Thyroid gland (tissue), 4 donors: ENCODE measurements around the gene GPR55. TPM values are rescaled to one million over a fixed set of nuclear protein-coding genes. Genes with fewer than 3 reads are reported as not detected.

ENCODE experiments used
- DNase-seq, 2 donors: peaks; one replicate each; pipeline ENCODE4 v3.0.0-alpha.2; 2019
- H3K27ac ChIP-seq, 3 donors: fragments of 200-600 bp; sonication (generic); 1 replicate in 2 of 3; 2 replicates in 1 of 3; pipeline ENCODE4 v1.5.1; 2016 to 2019; ENCODE audit warnings: mild to moderate bottlenecking in 1 of 3, moderate library complexity in 1 of 3
- H3K27me3 ChIP-seq: fragments of 200-600 bp; sonication (generic); one replicate; pipeline ENCODE4 v1.5.1; 2019
- H3K36me3 ChIP-seq, 2 donors: fragments of 200-600 bp; sonication (generic); one replicate each; pipeline ENCODE4 v1.5.1; 2016 to 2019
- H3K4me1 ChIP-seq, 2 donors: fragments of 200-600 bp; sonication (generic); one replicate each; pipeline ENCODE4 v1.5.1; 2017 to 2019
- H3K4me3 ChIP-seq, 3 donors: fragments of 200-600 bp; sonication (generic); replicated peaks in 1 of 3; 1 replicate in 2 of 3; 2 replicates in 1 of 3; pipeline ENCODE4 v1.5.1; 2016; ENCODE audit warnings: mild to moderate bottlenecking in 1 of 3
- H3K9me3 ChIP-seq: fragments of 200-600 bp; sonication (generic); one replicate; pipeline ENCODE4 v1.5.1; 2017
- POLR2A ChIP-seq, 2 donors: fragments of 450-650 bp; IDR thresholded peaks; one replicate each; pipeline ENCODE4 v1.6.1; 2017; ENCODE audit warnings: antibody characterized with exemption in 2 of 2, mild to moderate bottlenecking in 2 of 2, moderate library complexity in 1 of 2
- WGBS, 2 donors: methylation state at CpG; one replicate each; pipeline ENCODE4 v1.1.5; 2017; 5-methylcytosine and 5-hydroxymethylcytosine counted together
- intact Hi-C: fragments of 100-400 bp; cut with DNase I; formaldehyde crosslinking; loops from one replicate; pipeline ENCODE4 v1.15.1; 2023
- total RNA-seq, 4 donors: library from RNA; depleted of rRNA; stranded (reverse); fragments of >200 nt; gene quantifications; one replicate each; pipeline ENCODE4 v1.2.3, GENCODE V29; 2016
- TF ChIP-seq, protein P1 (sequence below), 6 experiments: fragments of 200-600 bp in 3 of 6; fragments of 450-650 bp in 3 of 6; sonication (generic) in 3 of 6; IDR thresholded peaks; one replicate each; pipeline ENCODE4 v1.5.1; 2016 to 2019; ENCODE audit warnings: antibody characterized with exemption in 6 of 6, mild to moderate bottlenecking in 2 of 6, inconsistent platforms in 1 of 6, moderate library complexity in 1 of 6

GPR55 gene
- total RNA-seq, 4 donors from 2014 or later, result 0.11 TPM; not detected in 3

DNA sequence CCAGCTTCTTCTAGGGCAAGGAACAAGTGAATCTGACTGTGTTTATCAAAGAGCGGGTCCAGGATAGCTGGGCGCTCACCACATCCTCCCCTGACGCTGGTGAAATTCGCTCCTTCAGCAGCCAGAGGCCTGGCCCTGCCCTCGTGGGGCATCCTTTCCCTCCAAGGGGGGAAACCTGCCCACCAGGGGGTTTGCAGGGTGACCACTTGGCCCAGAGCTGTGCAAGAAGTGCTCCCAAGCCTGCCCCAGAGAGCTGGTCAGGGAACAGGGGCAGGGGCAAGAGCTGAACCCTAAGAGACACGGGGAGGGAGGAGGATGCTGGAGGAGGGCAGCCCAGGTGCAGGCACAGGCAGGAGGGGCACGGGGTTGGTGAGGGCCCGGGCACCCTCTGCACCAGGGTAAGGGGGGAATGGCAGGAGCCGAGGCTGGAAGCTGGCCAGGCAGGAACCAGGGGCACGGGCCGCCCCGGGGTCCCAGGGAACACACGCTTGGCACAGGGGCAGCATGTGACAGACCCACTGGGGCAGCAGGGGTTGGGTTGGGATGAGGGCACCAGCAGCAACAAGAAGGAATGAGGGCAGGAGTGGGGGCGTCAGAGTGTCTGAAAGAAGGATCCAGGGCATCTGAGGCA is 2.8 kb upstream of the GPR55 start:
- no peak for TF ChIP-seq POLR2A (IDR thresholded peaks at IDR 0.05)
- TF ChIP-seq, protein P1, sequence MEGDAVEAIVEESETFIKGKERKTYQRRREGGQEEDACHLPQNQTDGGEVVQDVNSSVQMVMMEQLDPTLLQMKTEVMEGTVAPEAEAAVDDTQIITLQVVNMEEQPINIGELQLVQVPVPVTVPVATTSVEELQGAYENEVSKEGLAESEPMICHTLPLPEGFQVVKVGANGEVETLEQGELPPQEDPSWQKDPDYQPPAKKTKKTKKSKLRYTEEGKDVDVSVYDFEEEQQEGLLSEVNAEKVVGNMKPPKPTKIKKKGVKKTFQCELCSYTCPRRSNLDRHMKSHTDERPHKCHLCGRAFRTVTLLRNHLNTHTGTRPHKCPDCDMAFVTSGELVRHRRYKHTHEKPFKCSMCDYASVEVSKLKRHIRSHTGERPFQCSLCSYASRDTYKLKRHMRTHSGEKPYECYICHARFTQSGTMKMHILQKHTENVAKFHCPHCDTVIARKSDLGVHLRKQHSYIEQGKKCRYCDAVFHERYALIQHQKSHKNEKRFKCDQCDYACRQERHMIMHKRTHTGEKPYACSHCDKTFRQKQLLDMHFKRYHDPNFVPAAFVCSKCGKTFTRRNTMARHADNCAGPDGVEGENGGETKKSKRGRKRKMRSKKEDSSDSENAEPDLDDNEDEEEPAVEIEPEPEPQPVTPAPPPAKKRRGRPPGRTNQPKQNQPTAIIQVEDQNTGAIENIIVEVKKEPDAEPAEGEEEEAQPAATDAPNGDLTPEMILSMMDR (IDR thresholded peaks at IDR 0.05), result no peak
- Histone ChIP-seq H3K27ac (no peak overlapping the region), H3K4me1 (no peaks in the 10 kb centered on the region), H3K9me3 (no peaks in the 10 kb centered on the region), H3K36me3 (no peaks in the 10 kb centered on the region), H3K27me3 (no peaks in the 10 kb centered on the region), H3K4me3 (no peak overlapping the region)
- DNase-seq, result no peak
- intact Hi-C loops, result no loop called here
- WGBS, 2 donors, result 85 to 90% methylated on average over 8 to 14 of the region's 14 CpGs

DNA sequence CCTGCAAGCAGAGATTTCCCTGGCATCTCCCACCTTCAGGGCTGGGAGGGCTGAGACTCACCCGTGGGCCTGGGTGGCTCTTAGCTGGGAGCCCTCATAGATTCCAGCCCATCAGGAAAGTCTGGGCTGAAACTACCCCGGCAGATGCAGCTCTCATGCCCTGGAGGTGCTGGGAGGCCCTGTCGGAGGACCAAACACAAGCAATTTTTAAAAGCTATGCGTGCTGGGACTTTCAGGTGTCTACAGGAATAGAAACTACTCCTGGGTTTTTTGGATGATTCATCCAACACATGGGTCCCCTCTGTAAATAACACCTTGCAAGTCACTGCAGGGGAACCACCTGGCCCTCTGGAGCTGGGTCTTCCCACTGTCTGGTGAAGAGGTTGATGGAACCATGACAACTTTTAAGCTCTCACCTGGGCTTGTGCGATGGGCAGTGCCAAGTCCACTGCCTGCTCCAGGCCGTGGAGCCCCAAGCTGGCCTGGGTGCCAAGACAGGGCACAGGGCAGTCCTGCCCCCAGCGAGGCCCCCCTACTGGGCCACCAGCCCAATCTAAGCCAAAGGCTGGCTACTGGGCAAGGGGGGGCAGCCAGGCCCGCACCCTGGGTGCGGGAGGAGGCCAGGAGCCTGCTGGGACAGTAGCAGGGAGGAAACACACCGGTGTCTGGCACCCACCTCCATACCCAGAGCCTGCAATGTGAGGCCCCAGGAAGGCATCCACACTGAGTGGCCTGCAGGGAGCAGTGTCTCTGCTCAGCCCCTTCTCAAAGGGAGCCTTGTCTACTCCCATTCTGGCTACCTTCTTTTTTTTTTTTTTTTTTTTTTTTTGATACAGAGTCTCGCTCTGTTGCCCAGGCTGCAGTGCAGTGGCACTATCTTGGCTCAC is 1.1 kb upstream of the GPR55 start:
- H3K9me3 ChIP-seq, result no peaks in the 10 kb centered on the region
- no peaks in the 10 kb centered on the region for H3K27me3 ChIP-seq
- no peaks in the 10 kb centered on the region for H3K36me3 ChIP-seq
- no peak for DNase-seq
- H3K4me1 ChIP-seq, result no peaks in the 10 kb centered on the region
- H3K27ac ChIP-seq, result no peak overlapping the region
- intact Hi-C loops, result no loop called here
- H3K4me3 ChIP-seq, result no peak overlapping the region
- 86 to 90% methylated on average over 7 to 11 of the region's 11 CpGs for WGBS, 2 donors
- TF ChIP-seq POLR2A (IDR thresholded peaks at IDR 0.05), result no peak
- TF ChIP-seq, protein P1 (IDR thresholded peaks at IDR 0.05), result no peak

DNA sequence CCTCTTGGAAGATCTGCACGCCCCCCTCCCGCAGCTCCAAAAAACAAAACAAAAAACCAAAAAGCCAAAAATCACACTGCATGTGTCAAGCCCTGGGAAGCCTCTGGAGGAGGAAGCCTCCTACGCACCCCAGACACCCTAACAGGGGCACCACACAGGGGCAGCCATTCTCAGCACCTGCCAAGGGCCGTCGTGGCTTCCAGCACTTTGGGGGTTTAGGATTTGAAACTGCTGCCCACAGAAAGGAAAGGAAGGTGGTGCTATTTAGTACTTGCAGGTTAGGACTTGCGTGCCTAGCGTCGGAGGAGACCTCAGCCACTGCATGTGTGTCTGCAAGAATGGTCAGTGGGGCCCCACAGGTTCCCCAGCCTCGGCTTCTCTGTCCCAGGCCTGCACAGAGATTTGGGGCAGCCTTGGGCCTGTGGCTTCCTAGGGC is 419 bp upstream of the GPR55 start:
- H3K36me3 ChIP-seq, result no peaks in the 10 kb centered on the region
- H3K4me1 ChIP-seq, result no peaks in the 10 kb centered on the region
- WGBS, 2 donors, result 79 to 88% methylated on average over 8 to 9 of the region's 9 CpGs
- H3K27ac ChIP-seq, result no peak overlapping the region
- DNase-seq, result no peak
- no peaks in the 10 kb centered on the region for H3K9me3 ChIP-seq
- intact Hi-C loops, result no loop called here
- no peak overlapping the region for H3K4me3 ChIP-seq
- H3K27me3 ChIP-seq, result no peaks in the 10 kb centered on the region
- TF ChIP-seq, protein P1 (IDR thresholded peaks at IDR 0.05), result no peak
- TF ChIP-seq POLR2A (IDR thresholded peaks at IDR 0.05), result no peak

DNA sequence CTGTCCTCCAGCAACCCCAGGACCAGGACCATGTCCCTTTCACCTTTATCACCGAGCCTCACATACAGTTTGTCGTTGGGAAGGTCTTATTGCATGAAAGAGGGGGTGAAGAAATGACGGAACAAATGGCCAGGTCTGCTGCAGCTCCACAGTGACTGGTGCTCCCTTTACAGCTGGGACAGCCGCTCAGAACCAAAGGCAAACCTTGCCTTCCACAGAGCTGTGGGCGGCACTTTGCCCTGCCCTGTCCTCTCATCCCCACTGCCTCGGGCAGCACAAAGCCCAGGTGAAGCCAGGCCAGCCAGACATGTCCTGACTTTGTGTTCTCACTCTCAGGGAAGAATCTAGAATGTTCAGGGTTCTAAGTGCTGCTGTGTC is 961 bp downstream of the GPR55 start:
- no peak for DNase-seq
- H3K4me3 ChIP-seq, result no peak overlapping the region
- TF ChIP-seq, protein P1 (IDR thresholded peaks at IDR 0.05), result no peak
- TF ChIP-seq POLR2A (IDR thresholded peaks at IDR 0.05), result no peak
- no peak overlapping the region for H3K27ac ChIP-seq
- WGBS, 2 donors, result 80 to 82% methylated on average over 6 of the region's 6 CpGs
- H3K27me3 ChIP-seq, result no peaks in the 10 kb centered on the region
- H3K36me3 ChIP-seq, result no peaks in the 10 kb centered on the region
- H3K9me3 ChIP-seq, result no peaks in the 10 kb centered on the region
- H3K4me1 ChIP-seq, result no peaks in the 10 kb centered on the region
- intact Hi-C loops, result no loop called here
